ENCODE measurements around the gene C14orf132. TPM values are rescaled to one million over a fixed set of nuclear protein-coding genes. Genes with fewer than 3 reads are reported as not detected.

The C14orf132 gene
- total RNA-seq, 4 donors from 2014 or later, result 28.3 to 78.3 (median 59.2) TPM

DNA sequence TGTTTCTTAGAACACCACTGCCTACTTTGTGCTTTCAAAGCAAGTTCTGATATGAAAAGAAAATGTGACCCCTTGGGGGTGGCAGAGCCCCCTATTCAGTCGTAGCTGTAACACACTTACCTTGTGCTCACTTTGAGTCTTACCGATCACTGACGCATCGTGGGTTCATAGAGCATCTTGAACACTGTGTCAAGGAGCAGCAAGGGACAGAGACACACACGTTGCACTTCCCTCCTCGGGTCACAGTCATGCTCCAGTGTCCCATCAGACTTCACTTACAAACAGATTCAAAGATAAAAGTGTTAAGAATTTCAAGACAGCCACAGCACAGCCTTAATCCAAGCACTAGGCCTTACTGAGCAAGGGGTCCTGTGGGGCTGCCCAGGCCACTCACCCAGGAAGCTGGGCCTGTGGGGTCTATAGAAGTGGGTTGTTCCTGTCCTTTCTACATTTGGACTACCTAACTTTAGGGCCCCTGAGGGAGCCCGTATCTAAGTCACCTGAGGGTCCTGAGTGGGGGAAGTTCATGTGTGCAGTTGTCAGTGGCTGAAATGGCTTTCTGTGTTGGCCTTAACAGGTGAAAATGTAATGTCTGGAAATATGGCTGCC is 90.1 kb downstream of the C14orf132 start:
- Histone ChIP-seq H3K9me3 (no peaks in the 10 kb centered on the region), H3K27me3 (no peaks in the 10 kb centered on the region), H3K4me3 (no peak overlapping the region), H3K4me1 (peaks cover 0 to 17% (median 12%) of the 10 kb centered on the region in 4 donors), H3K36me3 (no peaks in the 10 kb centered on the region), H3K27ac (replicated peaks in 1 of 4) (no peak overlapping the region)
- intact Hi-C loops (cut with DNase I), result no loop called here
- peak; percentile 55 for DNase-seq (ENCODE audit: extremely low spot score)
- 93% methylated on average over 7 of the region's 7 CpGs for WGBS
- no peak for TF ChIP-seq EP300 (IDR thresholded peaks at IDR 0.05)
- no peak for TF ChIP-seq CTCF (IDR thresholded peaks at IDR 0.05)
- TF ChIP-seq POLR2AphosphoS5 (IDR thresholded peaks at IDR 0.05), result no peak
- no peak for TF ChIP-seq POLR2A (IDR thresholded peaks at IDR 0.05; ENCODE audit: low read depth)

DNA sequence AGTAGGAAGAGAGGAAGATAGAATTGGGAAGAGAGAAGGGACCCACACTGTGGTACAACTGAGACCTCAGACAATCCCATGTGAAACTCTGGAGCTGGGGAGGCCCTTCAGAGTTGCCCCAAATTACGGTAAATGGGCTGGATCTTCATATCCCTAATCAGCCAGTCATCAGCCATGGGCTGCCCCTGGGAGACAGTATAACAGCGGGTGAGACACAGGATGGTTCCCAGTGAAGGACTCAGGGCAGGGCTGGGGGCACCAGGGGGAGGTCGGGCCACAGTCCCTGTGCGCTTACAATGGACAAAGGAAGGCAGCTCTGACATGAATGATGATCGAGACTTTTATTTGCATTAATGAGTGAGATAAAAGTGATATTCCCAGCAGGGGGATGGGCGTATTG is 91.2 kb downstream of the C14orf132 start:
- Histone ChIP-seq H3K27me3 (no peaks in the 10 kb centered on the region), H3K4me1 (peaks cover 0 to 19% (median 12%) of the 10 kb centered on the region in 4 donors), H3K27ac (replicated peaks in 1 of 4) (no peak overlapping the region), H3K36me3 (no peaks in the 10 kb centered on the region), H3K4me3 (no peak overlapping the region), H3K9me3 (no peaks in the 10 kb centered on the region)
- intact Hi-C loops (cut with DNase I), result no loop called here
- over 99% methylated on average over 6 of the region's 6 CpGs for WGBS
- DNase-seq (ENCODE audit: extremely low spot score), result peak; percentile 78
- TF ChIP-seq POLR2A (IDR thresholded peaks at IDR 0.05; ENCODE audit: low read depth) (no peak), EP300 (IDR thresholded peaks at IDR 0.05) (no peak)

GRCh38 chr14:96130854-96131253 is 91.7 kb downstream of the C14orf132 start:
- DNase-seq (ENCODE audit: extremely low spot score), result peak; percentile 31
- Histone ChIP-seq H3K27me3 (no peaks in the 10 kb centered on the region), H3K36me3 (no peaks in the 10 kb centered on the region), H3K27ac (replicated peaks in 1 of 4) (no peak overlapping the region), H3K4me1 (peaks cover 0 to 19% (median 10%) of the 10 kb centered on the region in 4 donors), H3K9me3 (no peaks in the 10 kb centered on the region), H3K4me3 (no peak overlapping the region)
- intact Hi-C loops (cut with DNase I), result no loop called here
- WGBS, result 73% methylated on average over 2 of the region's 2 CpGs
- TF ChIP-seq POLR2AphosphoS5 (IDR thresholded peaks at IDR 0.05) (no peak), CTCF (IDR thresholded peaks at IDR 0.05) (no peak), POLR2A (IDR thresholded peaks at IDR 0.05; ENCODE audit: low read depth) (no peak), EP300 (IDR thresholded peaks at IDR 0.05) (no peak)

- TF ChIP-seq POLR2A (IDR thresholded peaks at IDR 0.05; ENCODE audit: low read depth), result no peak
- no peak for TF ChIP-seq CTCF (IDR thresholded peaks at IDR 0.05)
- no peak for TF ChIP-seq EP300 (IDR thresholded peaks at IDR 0.05)
- no peak for TF ChIP-seq POLR2AphosphoS5 (IDR thresholded peaks at IDR 0.05)
- Histone ChIP-seq H3K27me3 (no peaks in the 10 kb centered on the region), H3K4me1 (peaks cover 0 to 15% (median 5%) of the 10 kb centered on the region in 4 donors), H3K4me3 (no peak overlapping the region), H3K27ac (replicated peaks in 1 of 4) (no peak overlapping the region), H3K9me3 (no peaks in the 10 kb centered on the region), H3K36me3 (no peaks in the 10 kb centered on the region)
- WGBS, result 85% methylated on average over 3 of the region's 4 CpGs
- intact Hi-C loops (cut with DNase I), result no loop called here
- peak; percentile 60 for DNase-seq (ENCODE audit: extremely low spot score)
Observed at GRCh38 chr14:96131836-96132235, 92.7 kb downstream of the C14orf132 start.

DNA sequence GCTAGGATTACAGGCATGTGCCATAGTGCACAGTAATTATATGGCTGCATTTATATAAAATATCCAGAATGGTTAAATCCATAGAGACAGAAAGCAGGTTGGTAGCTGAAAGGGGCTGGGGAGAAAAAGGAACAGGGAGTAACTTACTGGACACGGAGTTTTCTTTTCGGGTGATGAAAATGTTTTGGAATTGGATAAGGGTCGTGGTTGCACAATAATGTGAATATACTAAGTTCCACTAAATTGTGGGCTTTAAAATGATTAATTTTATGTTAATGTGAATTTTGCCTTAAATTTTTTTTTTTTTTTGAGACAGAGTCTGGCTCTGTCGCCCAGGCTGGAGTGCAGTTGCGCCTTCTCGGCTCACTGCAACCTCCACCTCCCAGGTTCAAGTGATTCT is 95.3 kb downstream of the C14orf132 start:
- Histone ChIP-seq H3K27me3 (no peaks in the 10 kb centered on the region), H3K4me1 (peaks cover 0 to 15% (median 5%) of the 10 kb centered on the region in 4 donors), H3K36me3 (no peaks in the 10 kb centered on the region), H3K4me3 (no peak overlapping the region), H3K9me3 (peaks cover 0 to 18% (median 10%) of the 10 kb centered on the region in 4 donors), H3K27ac (replicated peaks in 1 of 4) (peak overlapping the region in 1 of 4 donors; percentile 34)
- intact Hi-C loops (cut with DNase I), result no loop called here
- TF ChIP-seq EP300 (IDR thresholded peaks at IDR 0.05) (no peak), POLR2A (IDR thresholded peaks at IDR 0.05; ENCODE audit: low read depth) (no peak)
- DNase-seq (ENCODE audit: extremely low spot score), result no peak
- 87% methylated on average over 6 of the region's 6 CpGs for WGBS

All from esophagus muscularis mucosa (tissue), 4 donors.